Tibial artery (tissue), 4 donors: ENCODE measurements around the gene GALR1.
"Not testable (repeated sequence)": the region's sequence is repeated elsewhere in the genome, so short reads cannot be mapped to it uniquely, and the experiment has no call there.

Source experiments
- DNase-seq, 2 donors: peaks; one replicate each; pipeline ENCODE4 v3.0.0-alpha.2; 2019
- H3K27ac ChIP-seq, 2 donors: fragments of 200-600 bp; sonication (generic) in 1 of 2; 1 replicate in 1 of 2; 2 replicates in 1 of 2; pipeline ENCODE4 v1.5.1; 2018 to 2019; ENCODE audit warnings: mild to moderate bottlenecking in 1 of 2
- H3K27me3 ChIP-seq, 2 donors: fragments of 200-600 bp; sonication (generic) in 1 of 2; one replicate each; pipeline versions ENCODE4 v1.5.1 to v1.6.0; 2016 to 2019
- H3K36me3 ChIP-seq, 3 donors: fragments of 200-600 bp; sonication (generic) in 2 of 3; one replicate each; pipeline ENCODE4 v1.5.1; 2016 to 2019; ENCODE audit warnings: mild to moderate bottlenecking in 2 of 3
- H3K4me1 ChIP-seq, 4 donors: fragments of 200-600 bp; sonication (generic) in 2 of 4; 1 replicate in 3 of 4; 2 replicates in 1 of 4; pipeline ENCODE4 v1.5.1; 2016 to 2019
- H3K4me3 ChIP-seq, 2 donors: fragments of 200-600 bp; sonication (generic) in 1 of 2; 1 replicate in 1 of 2; 2 replicates in 1 of 2; pipeline ENCODE4 v1.5.1; 2018 to 2019; ENCODE audit warnings: mild to moderate bottlenecking in 2 of 2
- H3K9me3 ChIP-seq, 3 donors: fragments of 200-600 bp; sonication (generic) in 1 of 3; one replicate each; pipeline ENCODE4 v1.5.1; 2016 to 2019
- CTCF ChIP-seq, 2 experiments: fragments of 200-600 bp in 1 of 2; fragments of 450-650 bp in 1 of 2; IDR thresholded peaks; one replicate each; pipeline ENCODE4 v1.5.1; 2017 to 2019; ENCODE audit warnings: antibody characterized with exemption in 2 of 2, mild to moderate bottlenecking in 1 of 2, moderate library complexity in 1 of 2
- intact Hi-C: fragments of 100-400 bp; cut with DNase I; formaldehyde crosslinking; loops from one replicate; pipeline ENCODE4 v1.15.0; 2023; ENCODE audit warnings: low total_unique reads

Gene GALR1

DNA sequence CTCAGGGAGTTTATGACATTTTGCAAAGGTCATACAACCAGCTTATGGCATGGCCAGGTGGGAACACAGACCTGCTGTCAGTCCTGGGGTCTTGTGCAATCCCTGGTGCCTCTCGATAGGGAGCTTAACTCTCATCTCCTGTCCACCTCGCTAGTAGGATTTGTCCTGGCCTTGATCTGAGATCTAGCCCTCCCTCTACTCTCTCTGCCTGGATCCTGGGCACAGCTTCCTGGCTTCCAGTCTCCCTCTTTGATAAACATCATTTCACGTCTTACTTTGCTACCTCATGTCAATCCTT lies 13.8 kb downstream of the GALR1 start:
- Histone ChIP-seq H3K27ac (no peak overlapping the region), H3K36me3 (no peaks in the 10 kb centered on the region), H3K9me3 (peaks cover 0 to 7% (median 6%) of the 10 kb centered on the region in 3 donors), H3K4me3 (no peak overlapping the region), H3K4me1 (no peaks in the 10 kb centered on the region), H3K27me3 (no peaks in the 10 kb centered on the region)
- intact Hi-C loops = no loop called here
- TF ChIP-seq CTCF (IDR thresholded peaks at IDR 0.05) = no peak
- no peak for DNase-seq

GRCh38 chr18:77267969-77268368 lies 18.3 kb downstream of the GALR1 start:
- Histone ChIP-seq H3K4me3 (no peak overlapping the region), H3K36me3 (no peaks in the 10 kb centered on the region), H3K9me3 (peaks cover 0 to 7% (median 6%) of the 10 kb centered on the region in 3 donors), H3K4me1 (no peaks in the 10 kb centered on the region), H3K27me3 (no peaks in the 10 kb centered on the region), H3K27ac (no peak overlapping the region)
- DNase-seq = no peak
- intact Hi-C loops = no loop called here
- no peak for TF ChIP-seq CTCF (IDR thresholded peaks at IDR 0.05)

DNA sequence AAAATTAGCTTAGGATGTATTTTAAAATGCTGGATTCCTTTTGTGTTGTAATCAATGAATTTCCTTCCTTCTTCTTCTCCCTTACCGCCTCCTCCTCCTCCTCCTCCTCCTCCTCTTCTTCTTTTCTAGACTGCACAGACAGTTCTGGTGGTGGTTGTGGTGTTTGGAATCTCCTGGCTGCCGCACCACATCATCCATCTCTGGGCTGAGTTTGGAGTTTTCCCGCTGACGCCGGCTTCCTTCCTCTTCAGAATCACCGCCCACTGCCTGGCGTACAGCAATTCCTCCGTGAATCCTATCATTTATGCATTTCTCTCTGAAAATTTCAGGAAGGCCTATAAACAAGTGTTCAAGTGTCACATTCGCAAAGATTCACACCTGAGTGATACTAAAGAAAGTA lies 18.8 kb downstream of the GALR1 start:
- H3K4me3 ChIP-seq = no peak overlapping the region
- no peaks in the 10 kb centered on the region for H3K36me3 ChIP-seq
- H3K27ac ChIP-seq = no peak overlapping the region
- DNase-seq = no peak
- no peak for TF ChIP-seq CTCF (IDR thresholded peaks at IDR 0.05)
- no peaks in the 10 kb centered on the region for H3K4me1 ChIP-seq
- no peaks in the 10 kb centered on the region for H3K27me3 ChIP-seq
- intact Hi-C loops = no loop called here
- peaks cover 0 to 7% (median 6%) of the 10 kb centered on the region in 3 donors for H3K9me3 ChIP-seq

DNA sequence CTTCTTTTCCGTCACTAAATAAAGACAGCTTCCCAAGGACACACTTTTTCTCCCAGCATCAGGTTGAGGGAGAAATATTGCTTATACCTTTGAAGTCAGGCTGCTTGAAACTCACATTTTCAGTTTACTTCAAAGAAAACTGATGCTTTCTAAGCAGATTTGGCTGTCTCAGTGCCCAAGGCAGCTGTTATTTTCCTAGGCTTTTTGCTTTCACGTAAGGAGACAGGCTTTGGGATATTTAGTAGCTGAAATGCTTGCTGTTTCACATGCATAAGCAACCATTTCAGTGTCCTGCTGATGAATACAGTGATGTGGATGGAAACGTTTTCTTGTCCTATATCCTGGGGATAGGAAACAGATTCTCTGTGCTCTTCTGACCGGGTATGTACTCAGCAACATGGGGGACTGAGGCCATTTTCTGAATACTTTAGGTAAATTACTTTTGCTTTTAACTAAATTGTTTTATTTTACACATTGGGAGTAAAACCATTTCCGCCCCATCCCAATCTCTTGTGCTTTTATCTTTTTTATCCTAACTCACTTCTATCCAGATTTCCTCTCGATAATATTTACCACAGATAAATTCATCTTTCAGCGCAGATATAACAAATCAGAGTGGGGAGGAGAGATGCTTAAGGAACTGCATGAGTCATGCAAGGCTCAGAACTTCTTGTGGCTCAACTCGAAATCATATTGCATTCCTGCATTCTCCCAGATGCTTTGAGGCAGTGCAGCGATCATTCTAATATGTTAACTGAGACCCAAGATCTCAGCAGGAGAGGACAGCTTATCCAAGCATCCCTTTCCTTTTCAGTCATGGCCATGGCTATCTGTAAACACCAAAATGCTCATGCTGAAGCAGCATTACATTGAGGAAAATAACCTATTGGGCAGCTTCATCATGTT lies 22.2 kb downstream of the GALR1 start:
- Histone ChIP-seq H3K27me3 (no peaks in the 10 kb centered on the region), H3K4me3 (no peak overlapping the region), H3K36me3 (no peaks in the 10 kb centered on the region), H3K9me3 (peaks cover 0 to 3% (median 0%) of the 10 kb centered on the region in 3 donors), H3K4me1 (no peaks in the 10 kb centered on the region), H3K27ac (no peak overlapping the region)
- intact Hi-C loops = no loop called here
- DNase-seq = no peak
- no peak for TF ChIP-seq CTCF (IDR thresholded peaks at IDR 0.05)

GRCh38 chr18:77290841-77291240 lies 41.2 kb downstream of the GALR1 start:
- H3K4me1 ChIP-seq, H3K9me3 ChIP-seq, H3K27me3 ChIP-seq, H3K4me3 ChIP-seq, H3K27ac ChIP-seq, intact Hi-C loops, H3K36me3 ChIP-seq, DNase-seq: not testable (repeated sequence)

- H3K27ac ChIP-seq = no peak overlapping the region
- TF ChIP-seq CTCF (IDR thresholded peaks at IDR 0.05) = no peak
- DNase-seq = no peak
- H3K4me1 ChIP-seq = no peaks in the 10 kb centered on the region
- no peaks in the 10 kb centered on the region for H3K36me3 ChIP-seq
- H3K9me3 ChIP-seq = no peaks in the 10 kb centered on the region
- intact Hi-C loops = no loop called here
- H3K27me3 ChIP-seq = no peaks in the 10 kb centered on the region
- no peak overlapping the region for H3K4me3 ChIP-seq
These were observed 48.5 kb downstream of the GALR1 start for GRCh38 chr18:77298172-77298571.
